HG02798 (cell line): Measurements from ENCODE around the gene KCTD19.

Source experiments
- ATAC-seq: cut with Tn5 transposase; IDR thresholded peaks from one replicate; pipeline ENCODE4 v1.9.1; 2021; ENCODE audit warnings: mild to moderate bottlenecking; ENCODE audit not compliant: unreplicated experiment, poor library complexity

Gene KCTD19

DNA sequence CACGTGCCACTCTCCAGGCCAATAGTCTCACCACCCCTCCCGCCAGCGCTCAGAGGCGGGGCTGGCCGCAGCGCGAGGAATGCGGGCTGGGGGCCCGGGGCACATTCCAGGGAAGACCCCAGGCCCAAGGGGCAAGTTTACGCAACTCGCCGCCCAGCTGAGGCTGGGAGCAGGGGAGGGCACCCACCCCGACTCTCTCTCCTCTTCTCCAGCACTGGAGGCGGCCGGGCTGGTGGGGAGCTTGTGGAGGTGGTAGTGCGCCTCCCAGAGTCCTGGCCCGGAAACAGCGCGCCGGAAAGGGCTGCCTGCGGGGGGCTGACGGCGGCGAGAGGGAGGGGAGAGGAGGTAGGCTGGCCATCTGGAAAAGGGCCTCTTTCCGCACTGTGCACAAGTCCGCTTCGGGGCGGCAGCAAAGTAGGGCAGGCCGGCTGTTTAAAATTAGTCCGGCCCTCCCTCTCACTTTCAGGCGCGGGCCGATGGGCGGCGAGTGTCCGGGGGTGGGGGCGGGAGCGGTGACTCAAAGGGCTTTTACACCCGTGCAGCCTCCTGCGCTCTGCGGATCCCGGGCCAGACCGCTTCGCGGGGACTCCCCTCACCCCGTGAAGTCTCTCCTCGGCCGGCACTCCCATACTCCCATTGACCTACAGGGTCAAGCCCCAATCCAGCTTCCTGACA, 80.3 kb downstream of the KCTD19 start:
- ATAC-seq, result peak; percentile 24

- no peak for ATAC-seq
These were observed 80.9 kb downstream of the KCTD19 start for GRCh38 chr16:67245674-67246080.

- no peak for ATAC-seq
These were observed 81.4 kb downstream of the KCTD19 start for GRCh38 chr16:67245186-67245585.

DNA sequence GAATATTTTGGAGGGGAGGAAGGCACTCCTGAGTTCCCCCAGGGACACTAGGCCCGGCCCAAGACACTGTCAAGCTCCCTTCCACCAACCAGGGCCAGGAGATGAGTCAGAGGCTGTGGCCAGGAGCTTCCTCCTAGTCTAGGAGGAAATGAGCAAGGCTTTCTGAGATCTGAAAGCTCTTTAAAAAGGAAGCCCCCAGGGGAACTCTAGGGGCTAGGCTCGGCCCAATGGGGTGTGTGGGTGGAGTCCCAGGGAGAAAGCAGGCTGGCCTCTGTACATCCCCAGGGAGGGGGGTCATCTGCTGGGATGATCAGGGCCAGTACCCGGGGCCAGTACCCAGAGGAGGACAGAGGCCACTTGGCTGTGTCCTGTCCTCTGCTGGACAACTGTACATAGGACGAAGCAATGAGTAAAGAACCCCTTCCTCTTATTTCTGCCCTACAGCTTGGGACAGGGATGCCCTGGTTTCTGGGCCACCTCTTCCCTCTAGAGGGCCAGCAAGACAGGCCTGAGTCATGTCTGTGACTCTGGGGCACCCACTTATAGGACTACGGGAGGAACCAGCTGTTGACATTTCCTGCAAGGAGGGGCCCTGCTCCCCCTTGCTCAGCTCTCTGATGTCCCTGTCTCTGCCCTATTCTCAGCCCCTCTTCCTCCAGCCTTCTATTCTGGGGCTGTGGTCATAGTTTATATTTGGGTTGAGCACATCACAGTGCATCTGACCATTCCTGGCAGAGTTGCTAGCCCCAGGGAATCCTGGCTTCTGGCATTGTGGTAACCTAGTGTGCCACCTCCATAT, 82.0 kb downstream of the KCTD19 start:
- ATAC-seq, result peak; percentile 54

- ATAC-seq, result no peak
These were observed 83.1 kb downstream of the KCTD19 start for GRCh38 chr16:67243481-67243880.

- ATAC-seq, result no peak
These were observed 84.3 kb downstream of the KCTD19 start for GRCh38 chr16:67242138-67242730.

- ATAC-seq, result no peak
These were observed 85.3 kb downstream of the KCTD19 start for GRCh38 chr16:67241008-67241900.

DNA sequence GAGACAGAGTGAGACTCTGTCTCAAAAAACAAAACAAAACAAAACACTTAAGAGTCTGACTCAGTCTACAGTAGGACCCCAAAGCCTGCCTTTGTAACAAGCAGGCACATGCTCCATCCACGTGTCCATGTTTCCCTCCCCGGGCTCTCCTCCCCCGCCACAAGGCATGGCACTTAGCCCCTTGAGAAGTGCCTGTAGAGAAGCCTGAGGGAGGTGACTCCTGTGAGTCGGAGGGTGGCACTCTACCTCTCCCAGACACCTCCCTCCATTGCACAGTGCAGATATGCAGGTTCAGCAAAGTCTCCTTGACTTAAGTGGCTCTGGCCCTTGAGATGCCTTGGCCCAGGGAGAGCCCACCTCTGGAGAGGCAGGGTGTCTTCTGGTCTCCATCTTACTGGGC, 86.0 kb downstream of the KCTD19 start:
- ATAC-seq, result no peak
